Omental fat pad (tissue), 4 donors: ENCODE results near the gene SYNPO. TPM values are rescaled to one million over a fixed set of nuclear protein-coding genes. Genes with fewer than 3 reads are reported as not detected.

Experiments used
- ATAC-seq: fragments of 150-250 bp; one replicate; pipeline ENCODE4 v1.9.1; 2016; ENCODE audit warnings: mild to moderate bottlenecking, moderate library complexity; ENCODE audit not compliant: low FRiP score
- DNase-seq: peaks from one replicate; pipeline ENCODE4 v3.0.0-alpha.2; 2019; ENCODE audit warnings: low spot score
- CTCF ChIP-seq, 3 donors: fragments of 450-650 bp; IDR thresholded peaks; one replicate each; pipeline ENCODE4 v1.5.1; 2016 to 2017; ENCODE audit warnings: antibody characterized with exemption in 3 of 3, mild to moderate bottlenecking in 3 of 3, moderate library complexity in 2 of 3
- total RNA-seq, 4 donors: library from RNA; depleted of rRNA; stranded (reverse); fragments of >200 nt; gene quantifications; one replicate each; pipeline ENCODE4 v1.1.0, GENCODE V29; 2016

SYNPO gene
- total RNA-seq, 4 donors from 2014 or later = 12.2 to 43.6 (median 26.1) TPM

- ATAC-seq (peak; percentile 12), DNase-seq (no peak)
- TF ChIP-seq CTCF (IDR thresholded peaks at IDR 0.05) = no peak
Measured at GRCh38 chr5:150624334-150625163, 15.9 kb upstream of the SYNPO start.

DNA sequence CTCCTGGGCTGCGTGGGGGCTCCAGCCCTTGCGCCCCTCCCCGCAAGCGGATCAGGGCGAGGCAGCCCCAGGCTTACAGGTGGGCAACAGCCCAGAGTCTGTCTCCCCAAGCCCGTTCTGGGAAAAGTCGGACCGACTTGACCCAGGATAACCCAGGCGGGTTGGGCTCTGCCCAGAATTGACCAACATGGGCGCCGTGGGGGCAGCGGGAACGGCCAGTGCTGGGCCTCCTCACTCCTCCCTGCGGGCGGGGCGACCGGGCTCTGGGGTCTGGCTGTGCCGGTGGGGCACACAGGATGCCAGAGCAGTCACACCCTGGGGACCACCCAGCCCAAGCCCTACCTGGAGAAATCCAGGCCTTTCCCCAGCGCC is 15.3 kb upstream of the SYNPO start:
- DNase-seq = no peak
- peak; percentile 61 for ATAC-seq
- no peak for TF ChIP-seq CTCF (IDR thresholded peaks at IDR 0.05)

- no peak for TF ChIP-seq CTCF (IDR thresholded peaks at IDR 0.05)
- no peak for ATAC-seq
- DNase-seq = no peak
Measured at GRCh38 chr5:150625831-150626746, 14.4 kb upstream of the SYNPO start.

- ATAC-seq (peak; percentile 31), DNase-seq (no peak)
- no peak for TF ChIP-seq CTCF (IDR thresholded peaks at IDR 0.05)
Measured at GRCh38 chr5:150626853-150627276, 13.6 kb upstream of the SYNPO start.

- ATAC-seq (no peak), DNase-seq (no peak)
- TF ChIP-seq CTCF (IDR thresholded peaks at IDR 0.05) = no peak
Measured at GRCh38 chr5:150627731-150628545, 12.5 kb upstream of the SYNPO start.

- no peak for TF ChIP-seq CTCF (IDR thresholded peaks at IDR 0.05)
- DNase-seq = no peak
- ATAC-seq = no peak
Measured at GRCh38 chr5:150628936-150629485, 11.4 kb upstream of the SYNPO start.
